GM18873 (cell line): ENCODE measurements around the gene ANKRD40.

Experiments
- ATAC-seq: cut with Tn5 transposase; IDR thresholded peaks from one replicate; pipeline ENCODE4 v1.9.1; 2021; ENCODE audit warnings: mild to moderate bottlenecking, moderate library complexity, moderate number of reproducible peaks; ENCODE audit not compliant: unreplicated experiment, low FRiP score

Gene ANKRD40

GRCh38 chr17:50656509-50656908 lies 51.2 kb downstream of the ANKRD40 start:
- ATAC-seq: no peak

- ATAC-seq: no peak
Observed at GRCh38 chr17:50653738-50654137, 54.0 kb downstream of the ANKRD40 start.

GRCh38 chr17:50651661-50652060 lies 56.1 kb downstream of the ANKRD40 start:
- ATAC-seq: no peak

GRCh38 chr17:50649042-50649908 lies 58.4 kb downstream of the ANKRD40 start:
- no peak for ATAC-seq

- ATAC-seq: no peak
Observed at GRCh38 chr17:50647187-50647586, 60.5 kb downstream of the ANKRD40 start.

- no peak for ATAC-seq
Observed at GRCh38 chr17:50645748-50646682, 61.7 kb downstream of the ANKRD40 start.
